Sigmoid colon (tissue), 3 donors: Measurements from ENCODE around the gene ERMAP.

Experiments used
- CTCF ChIP-seq, 4 experiments: fragments of 450-650 bp in 3 of 4; fragments of 200-600 bp in 1 of 4; IDR thresholded peaks; one replicate each; pipeline ENCODE4 v1.5.1; 2016 to 2019; ENCODE audit warnings: antibody characterized with exemption in 4 of 4, mild to moderate bottlenecking in 3 of 4, moderate library complexity in 2 of 4
- POLR2A ChIP-seq, 2 donors: fragments of 450-650 bp; IDR thresholded peaks; one replicate each; pipeline ENCODE4 v1.6.1; 2016; ENCODE audit warnings: antibody characterized with exemption in 2 of 2, mild to moderate bottlenecking in 2 of 2, moderate library complexity in 2 of 2

GRCh38 chr1:42838482-42839190, 21.7 kb downstream of the ERMAP start:
- TF ChIP-seq CTCF (IDR thresholded peaks at IDR 0.05) (no peak), POLR2A (IDR thresholded peaks at IDR 0.05) (no peak)
